Gastrocnemius medialis (tissue), 4 donors: ENCODE data around the gene FOXP4. TPM values are rescaled to one million over a fixed set of nuclear protein-coding genes. Genes with fewer than 3 reads are reported as not detected.

Experiments used
- ATAC-seq, 2 donors: fragments of 150-250 bp; one replicate each; pipeline ENCODE4 v1.9.1; 2016
- DNase-seq, 2 donors: peaks; one replicate each; pipeline ENCODE4 v3.0.0-alpha.2; 2019
- H3K27ac ChIP-seq, 4 donors: fragments of 200-600 bp; sonication (generic); 1 replicate in 1 of 4; 2 replicates in 3 of 4; pipeline ENCODE4 v1.5.1; 2016 to 2018; ENCODE audit warnings: mild to moderate bottlenecking in 2 of 4, moderate library complexity in 1 of 4
- H3K27me3 ChIP-seq, 3 donors: fragments of 200-600 bp; sonication (generic) in 2 of 3; 1 replicate in 1 of 3; 2 replicates in 2 of 3; pipeline versions ENCODE4 v1.5.1 to v1.6.0; 2016 to 2019; ENCODE audit warnings: mild to moderate bottlenecking in 1 of 3, moderate library complexity in 1 of 3
- H3K36me3 ChIP-seq, 2 donors: fragments of 200-600 bp; sonication (generic) in 1 of 2; one replicate each; pipeline ENCODE4 v1.5.1; 2017 to 2018
- H3K4me1 ChIP-seq, 2 donors: fragments of 200-600 bp; sonication (generic) in 1 of 2; one replicate each; pipeline ENCODE4 v1.5.1; 2016 to 2017; ENCODE audit warnings: mild to moderate bottlenecking in 2 of 2
- H3K4me3 ChIP-seq, 4 donors: fragments of 200-600 bp; sonication (generic) in 3 of 4; 1 replicate in 1 of 4; 2 replicates in 3 of 4; pipeline ENCODE4 v1.5.1; 2016 to 2019; ENCODE audit warnings: mild to moderate bottlenecking in 2 of 4
- H3K9me3 ChIP-seq, 3 donors: fragments of 200-600 bp; sonication (generic) in 2 of 3; 1 replicate in 1 of 3; 2 replicates in 2 of 3; pipeline ENCODE4 v1.5.1; 2016 to 2019
- CTCF ChIP-seq, 5 experiments: fragments of 450-650 bp in 3 of 5; fragments of 200-600 bp in 2 of 5; sonication (generic) in 2 of 5; IDR thresholded peaks in 4 of 5; conservative IDR thresholded peaks in 1 of 5; 1 replicate in 4 of 5; 2 replicates in 1 of 5; pipeline ENCODE4 v1.5.1; 2016 to 2019; ENCODE audit warnings: antibody characterized with exemption in 5 of 5, mild to moderate bottlenecking in 3 of 5, moderate library complexity in 3 of 5
- POLR2A ChIP-seq, 2 donors: fragments of 450-650 bp; IDR thresholded peaks; one replicate each; pipeline ENCODE4 v1.6.1; 2017; ENCODE audit warnings: antibody characterized with exemption in 2 of 2, mild to moderate bottlenecking in 2 of 2, moderate library complexity in 2 of 2
- in situ Hi-C, 4 donors: fragments of 200-750 bp; cut with MboI; loops; one replicate each; pipeline versions ENCODE4 v1.15.0 to v1.8.0; 2017; ENCODE audit warnings: low sequenced_read_pairs in 4 of 4
- intact Hi-C: fragments of 100-400 bp; cut with DNase I; formaldehyde crosslinking; loops from one replicate; pipeline ENCODE4 v1.15.1; 2023; ENCODE audit warnings: low total_unique reads
- total RNA-seq, 4 donors: library from RNA; depleted of rRNA; stranded (reverse); fragments of >200 nt; gene quantifications; one replicate each; pipeline versions ENCODE4 v1.1.0 to v1.2.3, GENCODE V29; 2016

Gene FOXP4
- total RNA-seq, 4 donors from 2014 or later: 3.4 to 11.4 (median 6.5) TPM

- H3K4me3 ChIP-seq: no peak overlapping the region
- intact Hi-C loops (no loop called here), in situ Hi-C loops (loop anchor here in 2 of 4 donors (10.0 to 25.0 kb wide), 3 partner anchors 68 to 168 kb away; partner anchors contain the start of gene FRS3 (in 1 of the 2))
- no peak overlapping the region for H3K27ac ChIP-seq
- H3K9me3 ChIP-seq: no peaks in the 10 kb centered on the region
- peaks cover 0 to 8% of the 10 kb centered on the region in 2 donors for H3K4me1 ChIP-seq
- ATAC-seq (no peak), DNase-seq (no peak)
- H3K27me3 ChIP-seq: no peaks in the 10 kb centered on the region
- H3K36me3 ChIP-seq: no peaks in the 10 kb centered on the region
- TF ChIP-seq POLR2A (IDR thresholded peaks at IDR 0.05): no peak
- TF ChIP-seq CTCF (IDR thresholded peaks at IDR 0.05 in 4 of 5, conservative IDR thresholded peaks at IDR 0.05 in 1 of 5): no peak
Observed at GRCh38 chr6:41607036-41607435, 60.9 kb downstream of the FOXP4 start.

GRCh38 chr6:41607736-41608135 is 61.6 kb downstream of the FOXP4 start:
- TF ChIP-seq POLR2A (IDR thresholded peaks at IDR 0.05): no peak
- TF ChIP-seq CTCF (IDR thresholded peaks at IDR 0.05 in 4 of 5, conservative IDR thresholded peaks at IDR 0.05 in 1 of 5): no peak
- intact Hi-C loops (no loop called here), in situ Hi-C loops (loop anchor here in 2 of 4 donors (10.0 to 25.0 kb wide), 3 partner anchors 67 to 167 kb away; partner anchors contain the start of gene FRS3 (in 1 of the 2))
- no peak overlapping the region for H3K4me3 ChIP-seq
- ATAC-seq (no peak), DNase-seq (no peak)
- H3K9me3 ChIP-seq: no peaks in the 10 kb centered on the region
- H3K27me3 ChIP-seq: no peaks in the 10 kb centered on the region
- H3K4me1 ChIP-seq: peaks cover 0 to 3% of the 10 kb centered on the region in 2 donors
- no peak overlapping the region for H3K27ac ChIP-seq
- H3K36me3 ChIP-seq: no peaks in the 10 kb centered on the region

- no peaks in the 10 kb centered on the region for H3K4me1 ChIP-seq
- H3K27me3 ChIP-seq: no peaks in the 10 kb centered on the region
- ATAC-seq: no peak
- intact Hi-C loops: no loop called here
- H3K36me3 ChIP-seq: no peaks in the 10 kb centered on the region
- no peak overlapping the region for H3K4me3 ChIP-seq
- TF ChIP-seq POLR2A (IDR thresholded peaks at IDR 0.05) (no peak), CTCF (IDR thresholded peaks at IDR 0.05 in 4 of 5, conservative IDR thresholded peaks at IDR 0.05 in 1 of 5) (no peak)
- no peak for DNase-seq
- H3K9me3 ChIP-seq: no peaks in the 10 kb centered on the region
- in situ Hi-C loops: loop anchor here in 2 of 4 donors (10.0 to 25.0 kb wide), 3 partner anchors 66 to 166 kb away; partner anchors contain the start of gene FRS3 (in 1 of the 2)
- H3K27ac ChIP-seq: no peak overlapping the region
Observed at GRCh38 chr6:41608443-41609151, 62.4 kb downstream of the FOXP4 start.

DNA sequence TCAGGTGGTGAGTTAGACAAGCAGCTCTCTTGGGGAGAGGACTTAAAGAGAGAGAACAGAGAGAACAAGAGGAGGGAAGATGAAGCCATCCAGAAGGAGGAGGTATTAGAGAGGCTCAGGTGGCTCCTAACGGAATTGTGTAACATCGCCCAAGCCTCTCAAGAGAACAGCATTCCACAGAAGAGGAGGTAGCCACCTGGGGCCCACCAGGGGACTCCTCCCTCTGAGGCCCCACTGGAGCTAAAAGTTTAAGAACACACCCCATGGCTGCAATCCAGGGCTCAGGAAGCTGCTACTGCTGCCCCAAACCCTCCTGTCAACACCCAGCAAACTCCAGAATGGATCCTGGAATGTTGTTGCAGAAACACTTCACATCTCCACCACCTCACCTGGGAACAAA is 68.5 kb downstream of the FOXP4 start:
- Histone ChIP-seq H3K36me3 (no peaks in the 10 kb centered on the region), H3K9me3 (no peaks in the 10 kb centered on the region), H3K27me3 (no peaks in the 10 kb centered on the region), H3K4me1 (no peaks in the 10 kb centered on the region), H3K27ac (no peak overlapping the region), H3K4me3 (no peak overlapping the region)
- DNase-seq (no peak), ATAC-seq (no peak)
- in situ Hi-C loops (loop anchor here in 1 of 4 donors (25.0 kb wide), 1 partner anchor 148 kb away; no protein-coding TSS in a partner anchor), intact Hi-C loops (no loop called here)
- no peak for TF ChIP-seq POLR2A (IDR thresholded peaks at IDR 0.05)
- TF ChIP-seq CTCF (IDR thresholded peaks at IDR 0.05 in 4 of 5, conservative IDR thresholded peaks at IDR 0.05 in 1 of 5): no peak
